Activated CD4-positive, alpha-beta memory T cell treated with anti-CD3 and anti-CD28 coated beads, Interleukin-2, amount 10 ng/mL, durations not matched to agents 7 days and 5 days (primary cell): ENCODE measurements around the gene ANO4. TPM values are rescaled to one million over a fixed set of nuclear protein-coding genes. Genes with fewer than 3 reads are reported as not detected.

ENCODE experiments used
- CTCF ChIA-PET: fragments of 350-600 bp; sonication (Branson Sonifier 250); formaldehyde crosslinking; loops from one replicate; lab custom pipeline; 2021; ENCODE audit warnings: antibody characterized with exemption, inconsistent platforms; lab: Charles Lee
- POLR2A ChIA-PET: fragments of 350-600 bp; sonication (Branson Sonifier 250); formaldehyde crosslinking; loops from one replicate; lab custom pipeline; 2021; ENCODE audit warnings: antibody characterized with exemption; lab: Charles Lee
- DNase-seq: peaks from one replicate; pipeline ENCODE4 v3.0.0-alpha.2; 2020
- H3K27ac Mint-ChIP-seq: one replicate; pipeline ENCODE4 v1.8.0; 2021; ENCODE audit warnings: mild to moderate bottlenecking, mixed read lengths
- H3K27me3 Mint-ChIP-seq: one replicate; pipeline ENCODE4 v1.8.0; 2021; ENCODE audit warnings: mixed read lengths
- H3K36me3 Mint-ChIP-seq: one replicate; pipeline ENCODE4 v1.8.0; 2021; ENCODE audit warnings: low read depth, mixed read lengths
- H3K4me1 Mint-ChIP-seq: one replicate; pipeline ENCODE4 v1.8.0; 2021; ENCODE audit warnings: mixed read lengths
- H3K4me3 Mint-ChIP-seq: one replicate; pipeline ENCODE4 v1.8.0; 2021; ENCODE audit warnings: mild to moderate bottlenecking, mixed read lengths
- H3K9me3 Mint-ChIP-seq: one replicate; pipeline ENCODE4 v1.8.0; 2021; ENCODE audit warnings: mixed read lengths
- total RNA-seq, 2 experiments: library from RNA; stranded (reverse); gene quantifications; one replicate each; pipeline ENCODE4 v1.2.3, GENCODE V29; 2021

ANO4 gene
- total RNA-seq, 2 experiments from 2014 or later, result not detected

- H3K36me3 Mint-ChIP-seq, result no peaks in the 10 kb centered on the region
- no peak for DNase-seq
- H3K4me3 Mint-ChIP-seq, result no peak overlapping the region
- no peaks in the 10 kb centered on the region for H3K27me3 Mint-ChIP-seq
- H3K27ac Mint-ChIP-seq, result no peak overlapping the region
- no peaks in the 10 kb centered on the region for H3K4me1 Mint-ChIP-seq
- ChIA-PET POLR2A (no interaction called here), CTCF (no interaction called here)
- no peaks in the 10 kb centered on the region for H3K9me3 Mint-ChIP-seq
These were observed 208.3 kb downstream of the ANO4 start for GRCh38 chr12:101002696-101003419.

GRCh38 chr12:101004898-101005297 is 210.3 kb downstream of the ANO4 start:
- H3K9me3 Mint-ChIP-seq, result peaks cover 4% of the 10 kb centered on the region
- no peak overlapping the region for H3K27ac Mint-ChIP-seq
- POLR2A ChIA-PET, result interaction anchor here (0.6 kb wide), 1 partner anchor 241 kb away, joined by 3 read pairs; no protein-coding TSS in a partner anchor
- H3K36me3 Mint-ChIP-seq, result no peaks in the 10 kb centered on the region
- H3K4me1 Mint-ChIP-seq, result no peaks in the 10 kb centered on the region
- H3K4me3 Mint-ChIP-seq, result no peak overlapping the region
- CTCF ChIA-PET, result interaction anchor here (0.5 kb wide), 1 partner anchor 294 kb away, joined by 3 read pairs; no protein-coding TSS in a partner anchor
- H3K27me3 Mint-ChIP-seq, result no peaks in the 10 kb centered on the region
- DNase-seq, result no peak

- POLR2A ChIA-PET, result no interaction called here
These were observed 214.7 kb downstream of the ANO4 start for GRCh38 chr12:101009274-101009673.

GRCh38 chr12:101010896-101011295 is 216.3 kb downstream of the ANO4 start:
- H3K4me1 Mint-ChIP-seq, result no peaks in the 10 kb centered on the region
- no peak for DNase-seq
- peaks cover 6% of the 10 kb centered on the region for H3K9me3 Mint-ChIP-seq
- H3K27me3 Mint-ChIP-seq, result no peaks in the 10 kb centered on the region
- ChIA-PET CTCF (no interaction called here), POLR2A (no interaction called here)
- H3K4me3 Mint-ChIP-seq, result no peak overlapping the region
- H3K27ac Mint-ChIP-seq, result no peak overlapping the region
- no peaks in the 10 kb centered on the region for H3K36me3 Mint-ChIP-seq

More at GRCh38 chr12:101009274-101009673, 214.7 kb downstream of the ANO4 start:
- DNase-seq, result no peak
- H3K27ac Mint-ChIP-seq, result no peak overlapping the region
- no peaks in the 10 kb centered on the region for H3K27me3 Mint-ChIP-seq
- no peak overlapping the region for H3K4me3 Mint-ChIP-seq
- no peaks in the 10 kb centered on the region for H3K4me1 Mint-ChIP-seq
- peaks cover 6% of the 10 kb centered on the region for H3K9me3 Mint-ChIP-seq
- H3K36me3 Mint-ChIP-seq, result no peaks in the 10 kb centered on the region
- CTCF ChIA-PET, result no interaction called here

- ChIA-PET POLR2A (no interaction called here), CTCF (no interaction called here)
- H3K27me3 Mint-ChIP-seq, result no peaks in the 10 kb centered on the region
- no peak for DNase-seq
- H3K36me3 Mint-ChIP-seq, result no peaks in the 10 kb centered on the region
- peaks cover 6% of the 10 kb centered on the region for H3K9me3 Mint-ChIP-seq
- no peak overlapping the region for H3K27ac Mint-ChIP-seq
- no peaks in the 10 kb centered on the region for H3K4me1 Mint-ChIP-seq
- H3K4me3 Mint-ChIP-seq, result no peak overlapping the region
These were observed 219.4 kb downstream of the ANO4 start for GRCh38 chr12:101013993-101014392.

GRCh38 chr12:101015044-101015443 is 220.5 kb downstream of the ANO4 start:
- no peaks in the 10 kb centered on the region for H3K4me1 Mint-ChIP-seq
- H3K9me3 Mint-ChIP-seq, result peaks cover under 1% of the 10 kb centered on the region
- no peak for DNase-seq
- ChIA-PET CTCF (no interaction called here), POLR2A (no interaction called here)
- H3K4me3 Mint-ChIP-seq, result no peak overlapping the region
- H3K36me3 Mint-ChIP-seq, result no peaks in the 10 kb centered on the region
- no peak overlapping the region for H3K27ac Mint-ChIP-seq
- no peaks in the 10 kb centered on the region for H3K27me3 Mint-ChIP-seq

GRCh38 chr12:101018540-101018939 is 224.0 kb downstream of the ANO4 start:
- no peak overlapping the region for H3K4me3 Mint-ChIP-seq
- ChIA-PET POLR2A (no interaction called here), CTCF (no interaction called here)
- H3K9me3 Mint-ChIP-seq, result no peaks in the 10 kb centered on the region
- no peaks in the 10 kb centered on the region for H3K27me3 Mint-ChIP-seq
- no peak overlapping the region for H3K27ac Mint-ChIP-seq
- no peaks in the 10 kb centered on the region for H3K36me3 Mint-ChIP-seq
- H3K4me1 Mint-ChIP-seq, result no peaks in the 10 kb centered on the region
- DNase-seq, result no peak

- Mint-ChIP-seq H3K9me3 (no peaks in the 10 kb centered on the region), H3K27ac (no peak overlapping the region), H3K4me1 (no peaks in the 10 kb centered on the region), H3K4me3 (no peak overlapping the region), H3K27me3 (no peaks in the 10 kb centered on the region), H3K36me3 (no peaks in the 10 kb centered on the region)
- DNase-seq, result no peak
- POLR2A ChIA-PET, result no interaction called here
- CTCF ChIA-PET, result interaction anchor here (0.6 kb wide), 1 partner anchor 126 kb away, joined by 3 read pairs; no protein-coding TSS in a partner anchor
These were observed 224.6 kb downstream of the ANO4 start for GRCh38 chr12:101019201-101019600.

- DNase-seq, result no peak
- ChIA-PET CTCF (interaction anchor here (0.6 kb wide), 1 partner anchor 126 kb away, joined by 3 read pairs; no protein-coding TSS in a partner anchor), POLR2A (no interaction called here)
- Mint-ChIP-seq H3K27ac (no peak overlapping the region), H3K9me3 (no peaks in the 10 kb centered on the region), H3K4me3 (no peak overlapping the region), H3K27me3 (no peaks in the 10 kb centered on the region), H3K4me1 (no peaks in the 10 kb centered on the region), H3K36me3 (no peaks in the 10 kb centered on the region)
These were observed 225.1 kb downstream of the ANO4 start for GRCh38 chr12:101019667-101020066.

- no peak for DNase-seq
- POLR2A ChIA-PET, result no interaction called here
- CTCF ChIA-PET, result no interaction called here
- H3K9me3 Mint-ChIP-seq, result peaks cover 5% of the 10 kb centered on the region
- no peaks in the 10 kb centered on the region for H3K27me3 Mint-ChIP-seq
- no peaks in the 10 kb centered on the region for H3K4me1 Mint-ChIP-seq
- no peak overlapping the region for H3K27ac Mint-ChIP-seq
- H3K4me3 Mint-ChIP-seq, result no peak overlapping the region
- no peaks in the 10 kb centered on the region for H3K36me3 Mint-ChIP-seq
These were observed 226.9 kb downstream of the ANO4 start for GRCh38 chr12:101021442-101021841.

- no peaks in the 10 kb centered on the region for H3K36me3 Mint-ChIP-seq
- POLR2A ChIA-PET, result interaction anchor here (0.7 kb wide), 1 partner anchor 12 kb away, joined by 3 read pairs; no protein-coding TSS in a partner anchor
- peaks cover 7% of the 10 kb centered on the region for H3K9me3 Mint-ChIP-seq
- H3K27me3 Mint-ChIP-seq, result no peaks in the 10 kb centered on the region
- no peak overlapping the region for H3K27ac Mint-ChIP-seq
- H3K4me3 Mint-ChIP-seq, result no peak overlapping the region
- DNase-seq, result no peak
- no peaks in the 10 kb centered on the region for H3K4me1 Mint-ChIP-seq
- CTCF ChIA-PET, result no interaction called here
These were observed 227.4 kb downstream of the ANO4 start for GRCh38 chr12:101021911-101022388.

GRCh38 chr12:101027200-101027599 is 232.6 kb downstream of the ANO4 start:
- Mint-ChIP-seq H3K36me3 (no peaks in the 10 kb centered on the region), H3K4me3 (no peak overlapping the region)

GRCh38 chr12:101027816-101028215 is 233.2 kb downstream of the ANO4 start:
- no peak overlapping the region for H3K27ac Mint-ChIP-seq
- ChIA-PET CTCF (no interaction called here), POLR2A (no interaction called here)
- DNase-seq, result no peak
- H3K36me3 Mint-ChIP-seq, result no peaks in the 10 kb centered on the region
- H3K9me3 Mint-ChIP-seq, result peaks cover 27% of the 10 kb centered on the region
- no peak overlapping the region for H3K4me3 Mint-ChIP-seq
- no peaks in the 10 kb centered on the region for H3K27me3 Mint-ChIP-seq
- no peaks in the 10 kb centered on the region for H3K4me1 Mint-ChIP-seq

More at GRCh38 chr12:101027200-101027599, 232.6 kb downstream of the ANO4 start:
- DNase-seq, result no peak
- H3K27me3 Mint-ChIP-seq, result no peaks in the 10 kb centered on the region
- CTCF ChIA-PET, result no interaction called here
- H3K27ac Mint-ChIP-seq, result no peak overlapping the region
- no peaks in the 10 kb centered on the region for H3K4me1 Mint-ChIP-seq
- H3K9me3 Mint-ChIP-seq, result peaks cover 27% of the 10 kb centered on the region
- POLR2A ChIA-PET, result no interaction called here
